Activated T-helper 1 cell treated with anti-CD3 and anti-CD28 coated beads, Interleukin-2, amount 50 U/mL, for 16 hours (primary cell): Measurements from ENCODE around the gene CRYZL1.

ENCODE experiments used
- DNase-seq, 2 donors: peaks; one replicate each; pipeline ENCODE4 v3.0.0-alpha.2; 2020; ENCODE audit warnings: low read depth in 1 of 2, low spot score in 1 of 2

Gene CRYZL1

GRCh38 chr21:33566514-33566913, 75.0 kb downstream of the CRYZL1 start:
- DNase-seq: no peak

DNA sequence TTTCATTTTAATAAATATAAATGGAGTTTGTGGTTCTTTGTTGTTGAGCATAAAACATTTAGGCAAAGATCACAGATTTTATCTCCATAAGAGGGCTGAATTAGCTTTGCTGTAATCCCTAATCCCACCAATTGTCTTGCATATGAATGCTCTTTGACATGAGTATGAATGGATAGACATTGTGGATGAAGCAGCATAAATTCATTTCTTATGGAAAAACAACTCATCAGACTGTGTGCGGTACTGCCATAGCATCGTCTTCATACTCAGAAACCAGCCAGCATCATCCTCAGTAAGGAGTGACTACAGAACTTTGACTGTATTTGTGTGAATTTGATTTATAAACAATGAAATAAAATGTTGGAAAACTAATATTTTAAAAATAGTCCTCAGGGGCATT, 79.2 kb downstream of the CRYZL1 start:
- DNase-seq: no peak

DNA sequence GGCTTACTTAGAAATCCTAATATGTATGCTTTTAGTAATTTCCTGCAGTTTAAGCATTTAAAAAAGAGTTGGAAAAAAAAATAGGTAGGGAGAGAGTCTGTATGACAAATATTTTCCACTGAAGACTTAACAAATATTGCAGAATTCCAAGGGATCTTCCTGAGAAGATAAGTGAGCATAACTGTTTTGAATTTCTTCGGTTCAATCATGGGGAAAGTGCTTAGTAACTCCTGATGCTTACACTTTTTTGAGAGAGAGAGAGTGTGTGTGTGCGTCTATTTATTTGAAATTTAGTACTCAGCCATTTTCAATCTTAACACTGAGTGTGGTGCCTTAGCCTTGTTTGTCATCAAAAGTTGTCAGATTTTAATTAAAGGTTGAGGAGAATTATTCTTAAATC, 80.2 kb downstream of the CRYZL1 start:
- DNase-seq: no peak

DNA sequence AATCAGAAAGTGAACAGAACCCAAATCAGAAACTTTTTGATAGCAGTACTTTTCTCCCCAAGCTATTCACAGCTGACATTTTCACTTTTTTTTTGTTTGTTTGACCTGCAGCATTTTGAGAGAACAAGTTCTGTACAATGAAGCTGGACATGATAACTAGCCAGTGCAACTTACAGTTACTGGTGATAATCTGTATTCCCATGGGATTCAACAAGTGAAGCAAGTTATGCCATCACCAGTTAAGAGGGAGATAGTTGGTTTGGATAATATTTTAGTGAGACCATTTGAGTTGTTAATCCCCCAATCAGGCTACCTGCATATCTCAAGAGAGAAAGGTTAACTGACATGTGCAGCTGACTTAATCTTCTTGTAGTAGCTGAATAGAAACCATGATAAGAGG, 80.6 kb downstream of the CRYZL1 start:
- DNase-seq: no peak

- no peak for DNase-seq
Observed at GRCh38 chr21:33559813-33560212, 81.7 kb downstream of the CRYZL1 start.

GRCh38 chr21:33558777-33559421, 82.6 kb downstream of the CRYZL1 start:
- DNase-seq: no peak

GRCh38 chr21:33557447-33557846, 84.1 kb downstream of the CRYZL1 start:
- no peak for DNase-seq

- DNase-seq: no peak
Observed at GRCh38 chr21:33554982-33555344, 86.6 kb downstream of the CRYZL1 start.

- no peak for DNase-seq
Observed at GRCh38 chr21:33554236-33554981, 87.1 kb downstream of the CRYZL1 start.

DNA sequence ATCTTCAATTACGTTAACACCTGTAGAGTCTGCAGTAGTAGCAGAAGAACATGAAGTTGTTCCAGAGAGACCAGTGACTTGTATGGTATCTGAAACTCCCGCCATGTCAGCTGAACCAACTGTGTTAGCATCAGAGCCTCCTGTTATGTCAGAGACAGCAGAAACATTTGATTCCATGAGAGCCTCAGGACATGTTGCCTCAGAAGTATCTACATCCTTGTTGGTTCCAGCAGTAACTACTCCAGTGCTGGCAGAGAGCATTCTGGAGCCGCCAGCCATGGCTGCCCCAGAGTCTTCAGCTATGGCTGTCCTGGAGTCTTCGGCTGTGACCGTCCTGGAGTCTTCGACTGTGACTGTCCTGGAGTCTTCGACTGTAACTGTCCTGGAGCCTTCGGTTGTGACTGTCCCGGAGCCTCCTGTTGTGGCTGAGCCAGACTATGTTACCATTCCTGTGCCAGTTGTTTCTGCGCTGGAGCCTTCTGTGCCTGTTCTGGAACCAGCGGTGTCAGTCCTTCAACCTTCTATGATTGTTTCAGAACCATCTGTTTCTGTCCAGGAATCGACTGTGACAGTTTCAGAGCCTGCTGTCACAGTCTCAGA, 88.4 kb downstream of the CRYZL1 start:
- no peak for DNase-seq

GRCh38 chr21:33552093-33552998, 89.2 kb downstream of the CRYZL1 start:
- DNase-seq: no peak

GRCh38 chr21:33551664-33552063, 89.9 kb downstream of the CRYZL1 start:
- DNase-seq: no peak

- DNase-seq: no peak
Observed at GRCh38 chr21:33550772-33551660, 90.5 kb downstream of the CRYZL1 start.

DNA sequence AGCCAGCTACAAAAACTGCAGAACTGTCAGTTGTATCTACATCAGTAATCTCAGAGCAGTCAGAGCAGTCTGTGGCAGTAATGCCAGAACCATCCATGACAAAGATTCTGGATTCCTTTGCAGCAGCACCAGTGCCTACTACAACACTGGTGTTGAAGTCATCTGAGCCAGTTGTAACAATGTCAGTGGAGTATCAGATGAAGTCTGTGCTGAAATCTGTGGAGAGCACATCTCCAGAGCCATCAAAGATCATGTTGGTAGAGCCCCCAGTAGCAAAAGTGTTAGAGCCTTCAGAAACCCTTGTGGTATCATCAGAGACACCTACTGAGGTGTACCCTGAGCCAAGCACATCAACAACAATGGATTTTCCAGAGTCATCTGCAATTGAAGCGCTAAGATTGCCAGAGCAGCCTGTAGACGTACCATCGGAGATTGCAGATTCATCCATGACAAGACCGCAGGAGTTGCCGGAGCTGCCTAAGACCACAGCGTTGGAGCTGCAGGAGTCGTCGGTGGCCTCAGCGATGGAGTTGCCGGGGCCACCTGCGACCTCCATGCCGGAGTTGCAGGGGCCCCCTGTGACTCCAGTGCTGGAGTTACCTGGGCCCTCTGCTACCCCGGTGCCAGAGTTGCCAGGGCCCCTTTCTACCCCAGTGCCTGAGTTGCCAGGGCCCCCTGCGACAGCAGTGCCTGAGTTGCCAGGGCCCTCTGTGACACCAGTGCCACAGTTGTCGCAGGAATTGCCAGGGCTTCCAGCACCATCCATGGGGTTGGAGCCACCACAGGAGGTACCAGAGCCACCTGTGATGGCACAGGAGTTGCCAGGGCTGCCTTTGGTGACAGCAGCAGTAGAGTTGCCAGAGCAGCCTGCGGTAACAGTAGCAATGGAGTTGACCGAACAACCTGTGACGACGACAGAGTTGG, 91.4 kb downstream of the CRYZL1 start:
- no peak for DNase-seq

DNA sequence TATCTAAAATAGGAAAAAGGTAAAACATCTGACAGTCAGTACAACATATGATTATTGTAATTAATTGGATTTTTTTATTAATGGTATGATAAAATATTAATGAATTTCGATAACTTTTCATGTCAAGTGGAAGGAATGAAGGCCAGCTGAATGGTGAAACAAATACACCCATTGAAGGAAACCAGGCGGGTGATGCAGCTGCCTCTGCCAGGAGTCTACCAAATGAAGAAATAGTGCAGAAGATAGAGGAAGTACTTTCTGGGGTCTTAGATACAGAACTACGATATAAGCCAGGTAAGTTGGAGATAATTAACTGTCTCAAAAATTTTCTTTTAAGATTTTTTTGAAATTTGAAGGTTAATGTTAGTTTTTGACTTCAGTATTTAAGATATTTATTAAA, 95.5 kb downstream of the CRYZL1 start:
- no peak for DNase-seq

GRCh38 chr21:33544451-33545195, 96.9 kb downstream of the CRYZL1 start:
- DNase-seq: no peak

DNA sequence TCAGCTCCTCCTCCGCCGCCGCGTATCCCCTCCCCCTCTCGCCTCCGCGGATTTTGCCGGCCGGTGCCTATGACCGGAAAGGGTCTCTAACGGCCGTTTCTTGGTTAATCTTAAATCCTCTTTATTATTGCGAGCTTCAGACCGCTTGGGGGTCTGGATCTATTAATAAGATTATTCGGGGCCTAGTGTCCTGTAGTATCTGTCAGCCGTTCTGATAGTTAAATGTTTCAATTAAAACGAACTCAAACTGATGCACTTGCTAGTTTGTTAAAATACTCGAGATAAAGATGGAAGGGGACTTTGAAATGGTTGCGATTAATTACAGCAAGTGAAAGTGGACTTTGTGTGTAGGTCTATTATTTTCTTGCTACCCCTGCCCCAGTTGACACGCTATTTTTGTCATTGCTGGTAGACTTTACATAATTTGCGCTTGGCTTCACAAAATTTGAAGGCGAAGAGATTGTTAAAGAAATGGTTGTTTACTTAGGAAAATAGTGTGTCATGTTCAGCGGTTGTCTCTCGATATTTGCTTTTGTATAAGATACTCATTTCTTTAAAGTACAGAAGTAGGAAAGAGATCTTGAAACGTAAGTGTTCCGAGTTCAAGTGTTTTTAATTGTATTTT, 97.9 kb downstream of the CRYZL1 start:
- DNase-seq: peak in 1 of 2 donors; percentile 51
